Measurements from ENCODE around the gene PBX2.
"Not testable (repeated sequence)": the region's sequence is repeated elsewhere in the genome, so short reads cannot be mapped to it uniquely, and the experiment has no call there.

PBX2 gene

DNA sequence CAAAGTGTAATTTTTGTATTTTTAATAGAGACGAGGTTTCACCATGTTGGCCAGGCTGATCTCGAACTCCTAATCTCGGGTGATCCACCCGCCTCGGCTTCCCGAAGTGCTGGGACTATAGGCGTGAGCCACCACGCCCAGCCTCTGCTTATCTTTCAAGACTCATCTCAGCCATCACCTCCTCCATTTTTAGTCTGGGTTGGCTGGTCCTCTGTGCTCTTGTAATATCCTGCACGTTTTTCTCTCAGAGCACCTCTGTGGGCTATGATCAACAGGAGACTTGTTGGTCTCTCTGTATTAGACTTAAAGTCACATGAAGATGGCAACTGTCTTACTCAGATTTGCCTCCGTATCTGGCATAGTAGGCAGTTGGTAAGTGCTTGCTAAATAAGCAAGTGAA is 26.3 kb upstream of the PBX2 start:
- Histone ChIP-seq H3K27ac (no peak overlapping the region), H3K36me3 (replicated peaks) (no peaks in the 10 kb centered on the region), H3K4me3 (ENCODE audit: low read depth, low read length) (no peak overlapping the region), H3K27me3 (replicated peaks) (no peaks in the 10 kb centered on the region)
- no peak for DNase-seq
- no peak for TF ChIP-seq CTCF (IDR thresholded peaks at IDR 0.05; ENCODE audit: low read depth, low read length, missing control alignments)
- in situ Hi-C loops (cut with HindIII; ENCODE audit: low pct_ligation_motif_present, low sequenced_read_pairs) = no loop called here

DNA sequence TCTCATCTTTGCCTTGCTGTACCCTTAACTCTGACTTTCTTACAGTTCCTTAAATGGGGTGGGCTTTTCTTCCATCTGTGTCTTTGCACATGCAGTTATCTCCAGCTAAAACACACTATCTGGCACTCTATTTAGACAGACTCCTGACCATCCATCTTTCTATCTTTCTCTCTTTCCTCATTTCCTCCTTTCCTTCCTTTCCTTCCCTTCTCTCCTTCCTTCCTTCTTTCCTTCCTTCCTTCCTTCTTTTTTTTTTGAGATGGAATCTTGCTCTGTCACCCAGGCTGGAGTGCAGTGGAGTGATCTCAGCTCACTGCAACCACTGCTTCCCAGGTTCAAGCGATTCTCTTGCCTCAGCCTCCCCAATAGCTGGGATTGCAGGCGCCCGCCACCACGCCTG is 25.6 kb upstream of the PBX2 start:
- Histone ChIP-seq H3K4me3 (ENCODE audit: low read depth, low read length) (no peak overlapping the region), H3K27ac (no peak overlapping the region), H3K36me3 (replicated peaks) (no peaks in the 10 kb centered on the region), H3K27me3 (replicated peaks) (no peaks in the 10 kb centered on the region)
- no peak for DNase-seq
- in situ Hi-C loops (cut with HindIII; ENCODE audit: low pct_ligation_motif_present, low sequenced_read_pairs) = no loop called here
- TF ChIP-seq CTCF (IDR thresholded peaks at IDR 0.05; ENCODE audit: low read depth, low read length, missing control alignments) = no peak

- H3K36me3 ChIP-seq (replicated peaks) = no peaks in the 10 kb centered on the region
- no peak overlapping the region for H3K4me3 ChIP-seq (ENCODE audit: low read depth, low read length)
- TF ChIP-seq CTCF (IDR thresholded peaks at IDR 0.05; ENCODE audit: low read depth, low read length, missing control alignments) = no peak
- DNase-seq = no peak
- in situ Hi-C loops (cut with HindIII; ENCODE audit: low pct_ligation_motif_present, low sequenced_read_pairs) = no loop called here
- no peak overlapping the region for H3K27ac ChIP-seq
- no peaks in the 10 kb centered on the region for H3K27me3 ChIP-seq (replicated peaks)
Measured at GRCh38 chr6:32214126-32214525, 24.1 kb upstream of the PBX2 start.

- Histone ChIP-seq H3K36me3 (replicated peaks) (no peaks in the 10 kb centered on the region), H3K4me3 (ENCODE audit: low read depth, low read length) (no peak overlapping the region), H3K27ac (no peak overlapping the region), H3K27me3 (replicated peaks) (no peaks in the 10 kb centered on the region)
- no peak for TF ChIP-seq CTCF (IDR thresholded peaks at IDR 0.05; ENCODE audit: low read depth, low read length, missing control alignments)
- DNase-seq = no peak
- in situ Hi-C loops (cut with HindIII; ENCODE audit: low pct_ligation_motif_present, low sequenced_read_pairs) = no loop called here
Measured at GRCh38 chr6:32213649-32214048, 23.6 kb upstream of the PBX2 start.

DNA sequence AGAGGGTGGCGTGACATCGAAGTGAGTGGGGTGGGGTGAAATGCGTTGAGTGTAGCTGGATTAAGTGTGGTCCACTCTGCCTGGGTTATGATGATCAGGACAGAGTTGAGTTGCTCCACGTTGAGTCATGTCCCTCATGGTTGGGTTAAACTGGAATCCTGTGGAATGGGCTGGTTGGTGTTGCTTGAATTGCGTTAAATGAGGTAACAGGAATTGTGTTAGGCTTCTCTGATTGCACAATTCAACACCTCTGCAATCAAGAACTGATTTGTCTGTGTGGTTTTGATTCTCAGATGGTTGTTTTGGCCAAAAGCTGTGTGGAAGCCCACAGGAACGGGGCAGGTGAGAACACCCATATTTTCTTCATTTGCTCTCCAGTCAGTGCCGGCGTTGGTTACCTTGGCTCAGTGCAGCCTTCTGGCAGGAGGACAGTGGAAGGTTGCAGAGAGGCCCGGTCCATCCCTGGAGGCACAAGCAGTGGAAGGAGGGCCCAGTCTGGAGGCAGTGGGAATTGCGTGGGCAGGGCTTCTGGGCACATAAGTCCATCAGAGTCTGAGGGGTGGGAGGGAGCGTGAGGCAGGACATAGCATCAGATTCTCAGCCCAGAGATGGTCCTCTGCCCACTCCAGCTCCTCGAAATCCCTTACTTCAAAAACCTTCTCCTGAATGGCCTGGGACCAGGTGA is 22.2 kb upstream of the PBX2 start:
- H3K36me3 ChIP-seq (replicated peaks) = no peaks in the 10 kb centered on the region
- DNase-seq = no peak
- TF ChIP-seq CTCF (IDR thresholded peaks at IDR 0.05; ENCODE audit: low read depth, low read length, missing control alignments) = no peak
- H3K27ac ChIP-seq = no peak overlapping the region
- no peaks in the 10 kb centered on the region for H3K27me3 ChIP-seq (replicated peaks)
- H3K4me3 ChIP-seq (ENCODE audit: low read depth, low read length) = no peak overlapping the region
- in situ Hi-C loops (cut with HindIII; ENCODE audit: low pct_ligation_motif_present, low sequenced_read_pairs) = no loop called here

- H3K4me3 ChIP-seq (ENCODE audit: low read depth, low read length); DNase-seq; H3K36me3 ChIP-seq (replicated peaks); in situ Hi-C loops (cut with HindIII; ENCODE audit: low pct_ligation_motif_present, low sequenced_read_pairs); H3K27me3 ChIP-seq (replicated peaks); H3K27ac ChIP-seq: not testable (repeated sequence)
Measured at GRCh38 chr6:32211432-32211831, 21.4 kb upstream of the PBX2 start.
